ENCODE results near the gene CCDC182. TPM values are rescaled to one million over a fixed set of nuclear protein-coding genes. Genes with fewer than 3 reads are reported as not detected.

Gene CCDC182
- total RNA-seq, 2 donors from 2014 or later = not detected

- TF ChIP-seq, protein P1, sequence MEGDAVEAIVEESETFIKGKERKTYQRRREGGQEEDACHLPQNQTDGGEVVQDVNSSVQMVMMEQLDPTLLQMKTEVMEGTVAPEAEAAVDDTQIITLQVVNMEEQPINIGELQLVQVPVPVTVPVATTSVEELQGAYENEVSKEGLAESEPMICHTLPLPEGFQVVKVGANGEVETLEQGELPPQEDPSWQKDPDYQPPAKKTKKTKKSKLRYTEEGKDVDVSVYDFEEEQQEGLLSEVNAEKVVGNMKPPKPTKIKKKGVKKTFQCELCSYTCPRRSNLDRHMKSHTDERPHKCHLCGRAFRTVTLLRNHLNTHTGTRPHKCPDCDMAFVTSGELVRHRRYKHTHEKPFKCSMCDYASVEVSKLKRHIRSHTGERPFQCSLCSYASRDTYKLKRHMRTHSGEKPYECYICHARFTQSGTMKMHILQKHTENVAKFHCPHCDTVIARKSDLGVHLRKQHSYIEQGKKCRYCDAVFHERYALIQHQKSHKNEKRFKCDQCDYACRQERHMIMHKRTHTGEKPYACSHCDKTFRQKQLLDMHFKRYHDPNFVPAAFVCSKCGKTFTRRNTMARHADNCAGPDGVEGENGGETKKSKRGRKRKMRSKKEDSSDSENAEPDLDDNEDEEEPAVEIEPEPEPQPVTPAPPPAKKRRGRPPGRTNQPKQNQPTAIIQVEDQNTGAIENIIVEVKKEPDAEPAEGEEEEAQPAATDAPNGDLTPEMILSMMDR (IDR thresholded peaks at IDR 0.05) = no peak
- Histone ChIP-seq H3K9me3 (no peaks in the 10 kb centered on the region), H3K4me1 (no peaks in the 10 kb centered on the region), H3K27ac (no peak overlapping the region), H3K36me3 (no peaks in the 10 kb centered on the region), H3K27me3 (no peaks in the 10 kb centered on the region), H3K4me3 (no peak overlapping the region)
- no peak for DNase-seq (ENCODE audit: low spot score)
Observed at GRCh38 chr17:57756951-57757350, 11.9 kb upstream of the CCDC182 start.

DNA sequence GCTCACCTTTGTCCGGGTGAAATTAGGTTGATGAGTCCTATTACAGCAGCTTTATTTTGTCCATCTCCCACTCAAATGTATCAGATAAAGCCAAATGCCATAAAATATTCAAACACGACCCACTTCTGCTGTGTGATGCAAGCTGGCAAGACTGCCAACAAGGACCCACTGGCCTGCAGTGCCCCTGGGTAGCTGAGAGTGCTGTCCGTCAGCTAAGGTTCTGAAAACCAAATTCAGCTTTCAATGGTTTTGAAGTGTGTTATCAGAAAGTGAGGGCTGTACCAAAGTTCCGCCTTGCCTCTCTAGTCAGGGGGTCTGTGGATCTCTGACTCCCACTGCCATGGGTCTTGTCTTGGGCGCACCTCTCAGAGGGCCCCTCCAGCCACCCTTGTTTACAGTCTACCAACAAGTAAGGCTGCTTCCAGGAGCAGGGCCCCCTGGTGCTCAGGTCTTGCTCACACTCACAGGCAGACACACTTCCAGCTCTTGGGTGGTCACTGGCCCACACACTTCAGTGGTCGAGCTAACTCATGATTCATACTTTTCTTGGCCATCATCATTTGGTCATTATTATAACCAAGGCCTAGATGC lies 10.5 kb upstream of the CCDC182 start:
- H3K4me1 ChIP-seq = peaks cover 0 to 6% of the 10 kb centered on the region in 2 donors
- no peak overlapping the region for H3K27ac ChIP-seq
- H3K27me3 ChIP-seq = no peaks in the 10 kb centered on the region
- TF ChIP-seq, protein P1 (IDR thresholded peaks at IDR 0.05) = no peak
- no peaks in the 10 kb centered on the region for H3K36me3 ChIP-seq
- no peak overlapping the region for H3K4me3 ChIP-seq
- no peaks in the 10 kb centered on the region for H3K9me3 ChIP-seq
- no peak for DNase-seq (ENCODE audit: low spot score)

DNA sequence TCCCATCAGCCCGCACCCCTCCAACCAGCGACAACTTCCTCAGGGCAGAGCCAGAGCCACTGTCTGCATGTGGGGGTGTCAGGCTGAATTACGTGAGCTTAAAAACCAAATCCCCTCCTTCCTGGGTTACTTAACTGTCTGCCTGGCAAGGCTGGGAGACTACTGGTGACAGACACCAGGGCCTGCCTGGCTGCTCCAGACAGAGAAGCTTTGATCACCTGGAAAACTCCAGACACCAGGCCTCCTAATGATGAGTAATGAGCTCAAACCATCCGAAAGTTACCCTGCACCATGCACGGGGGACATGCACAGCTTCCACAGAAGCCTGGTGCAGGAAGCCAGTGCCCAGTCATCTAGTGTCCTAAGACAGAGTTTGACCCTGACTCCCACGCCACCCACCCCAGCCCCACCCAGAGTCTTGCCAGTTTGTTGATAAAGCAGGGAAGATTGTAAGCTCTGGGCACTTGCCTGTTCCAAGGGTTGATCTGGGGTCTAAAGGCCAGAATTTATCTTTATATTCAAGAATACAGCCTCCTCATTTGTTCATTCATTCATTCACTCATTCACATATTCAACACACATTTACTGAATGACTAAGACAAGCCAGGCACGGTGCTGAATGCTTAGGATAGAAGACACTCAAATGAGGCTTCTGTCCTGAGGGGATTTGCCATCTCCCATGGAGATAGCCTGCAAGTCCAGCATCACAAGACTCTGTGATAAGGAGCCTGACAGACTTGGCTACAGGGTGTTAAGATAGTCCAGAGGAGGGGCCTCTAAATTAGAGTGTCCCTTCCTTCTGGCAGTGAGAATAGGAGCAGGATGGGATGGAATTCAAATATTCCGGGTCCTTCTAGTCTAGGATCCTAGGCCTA lies 7.2 kb upstream of the CCDC182 start:
- H3K9me3 ChIP-seq = no peaks in the 10 kb centered on the region
- H3K27ac ChIP-seq = no peak overlapping the region
- H3K36me3 ChIP-seq = no peaks in the 10 kb centered on the region
- H3K4me3 ChIP-seq = no peak overlapping the region
- TF ChIP-seq, protein P1 (IDR thresholded peaks at IDR 0.05) = no peak
- peaks cover 0 to 6% of the 10 kb centered on the region in 2 donors for H3K4me1 ChIP-seq
- DNase-seq (ENCODE audit: low spot score) = no peak
- H3K27me3 ChIP-seq = no peaks in the 10 kb centered on the region

GRCh38 chr17:57751348-57751971 lies 6.4 kb upstream of the CCDC182 start:
- TF ChIP-seq, protein P1 (IDR thresholded peaks at IDR 0.05) = no peak
- H3K27ac ChIP-seq = no peak overlapping the region
- no peaks in the 10 kb centered on the region for H3K9me3 ChIP-seq
- DNase-seq (ENCODE audit: low spot score) = no peak
- H3K36me3 ChIP-seq = no peaks in the 10 kb centered on the region
- H3K27me3 ChIP-seq = no peaks in the 10 kb centered on the region
- H3K4me1 ChIP-seq = peaks cover 0 to 6% of the 10 kb centered on the region in 2 donors
- no peak overlapping the region for H3K4me3 ChIP-seq

- Histone ChIP-seq H3K9me3 (no peaks in the 10 kb centered on the region), H3K4me1 (peaks cover 0 to 6% of the 10 kb centered on the region in 2 donors), H3K27me3 (no peaks in the 10 kb centered on the region), H3K36me3 (no peaks in the 10 kb centered on the region), H3K27ac (no peak overlapping the region), H3K4me3 (no peak overlapping the region)
- DNase-seq (ENCODE audit: low spot score) = no peak
- TF ChIP-seq, protein P1 (IDR thresholded peaks at IDR 0.05) = no peak
Observed at GRCh38 chr17:57750895-57751294, 5.8 kb upstream of the CCDC182 start.
